Heart left ventricle (tissue), 13 donors: ENCODE results near the gene PJA1.

Experiments
- CTCF ChIP-seq, 12 donors: fragments of 200-600 bp; sonication (generic) in 4 of 12; IDR thresholded peaks; one replicate each; pipeline versions ENCODE4 v1.5.0 to v1.8.0; 2018 to 2022; ENCODE audit warnings: antibody characterized with exemption in 12 of 12, mild to moderate bottlenecking in 5 of 12
- POLR2A ChIP-seq, 2 donors: fragments of 450-650 bp; IDR thresholded peaks; one replicate each; pipeline ENCODE4 v1.6.1; 2017; ENCODE audit warnings: antibody characterized with exemption in 2 of 2, mild to moderate bottlenecking in 2 of 2, moderate library complexity in 2 of 2
- donor health status: ischemic (EF 13 %, LVEDD 7.1; RV severe dilation, severe dysfunction).
- donor health status: DM: no; HTN: yes; CAD: no.
- donor health status: DM: no; HTN: no; CAD: no.
- donor health status: ischemic (EF 25% LVEDD 6.9; RV normal size, moderate dysfunction).
- donor health status: ischemic (EF 25% LVEDD 5.7; RV mildly dilated, moderate dysfunction).
- donor health status: ischemic (EF 35%, LVEDD 5.7; RV mildly dilated, moderate dysfunction).
- donor health status: nonischemic (EF 11% LVEDD 7.7; RV severe dilation, severe dysfunction).
- donor health status: DM: yes; HTN: yes; CAD: no.
- donor health status: PGD.
- donor health status: ischemic (EF 29% LVEDD 5.4; RV normal size, mild dysfunction).
- donor health status: nonischemic (EF 23%, LVEDD 6.1; RV moderate dilation, normal function).

- no peak for TF ChIP-seq POLR2A (IDR thresholded peaks at IDR 0.05)
- no peak for TF ChIP-seq CTCF (IDR thresholded peaks at IDR 0.05)
These were observed 24.4 kb downstream of the PJA1 start for GRCh38 chrX:69140837-69141236.
